ENCODE data around the gene NINJ2. TPM values are rescaled to one million over a fixed set of nuclear protein-coding genes. Genes with fewer than 3 reads are reported as not detected.

NINJ2 gene
- total RNA-seq, 2 experiments from 2014 or later = 1.1 to 3.4 TPM

DNA sequence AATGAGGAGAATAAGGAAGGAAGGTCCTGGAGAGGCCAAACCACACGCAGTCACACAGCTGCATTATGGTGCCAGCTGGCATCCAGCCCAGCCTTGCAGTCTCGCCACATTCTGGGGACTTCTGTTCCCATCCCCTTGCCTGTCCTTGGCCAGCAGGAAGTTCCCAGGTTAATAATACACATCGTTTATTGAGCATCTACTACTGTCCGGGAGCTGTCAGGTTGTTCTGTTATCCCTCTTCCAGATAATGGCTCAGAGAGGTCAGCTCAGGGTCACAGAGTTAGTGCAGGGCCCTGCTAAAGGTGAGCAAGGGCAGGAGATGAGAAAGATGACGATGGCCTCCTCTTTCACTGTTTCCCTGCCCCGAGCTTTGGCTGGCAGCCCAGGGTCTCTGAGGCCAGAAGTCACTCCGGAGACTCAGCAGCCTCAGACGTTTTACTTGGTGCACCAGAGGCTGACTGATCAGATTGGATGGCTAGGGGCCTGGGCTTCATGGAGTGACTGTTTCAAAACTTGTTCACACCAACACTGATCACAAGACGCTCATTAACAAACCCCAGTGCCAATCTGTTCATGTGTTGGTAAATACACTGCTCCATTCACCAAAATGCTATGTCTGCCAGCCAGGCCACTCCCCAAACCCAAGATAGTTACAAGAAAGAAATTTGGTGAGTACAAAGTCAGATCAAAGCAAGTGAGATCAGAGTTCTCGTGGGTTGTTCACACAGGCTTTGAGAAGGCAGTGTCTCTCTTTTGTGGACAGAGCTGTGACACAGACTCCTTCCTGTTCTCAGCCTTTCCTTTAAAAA lies 124.3 kb downstream of the NINJ2 start:
- POLR2A ChIA-PET = interaction anchor here (0.6 kb wide), 1 partner anchor 1076 kb away, joined by 3 read pairs; no protein-coding TSS in a partner anchor
- Histone ChIP-seq H3K4me1 (ENCODE audit: insufficient read depth, low read length) (peaks cover 37% of the 10 kb centered on the region), H3K4me3 (ENCODE audit: low read length) (no peak overlapping the region), H3K27ac (ENCODE audit: low read depth in 1 of 2, low read length in 2 of 2) (peak overlapping the region in 1 of 2 donors; percentile 29), H3K27me3 (ENCODE audit: control insufficient read depth in 1 of 2, insufficient read depth in 2 of 2, low read length in 2 of 2) (no peaks in the 10 kb centered on the region), H3K9me3 (ENCODE audit: control insufficient read depth in 1 of 2, insufficient read depth in 1 of 2, low read length in 2 of 2) (peaks cover 0 to 7% of the 10 kb centered on the region in 2 experiments), H3K36me3 (ENCODE audit: insufficient read depth, low read length) (no peaks in the 10 kb centered on the region)
- Mint-ChIP-seq H3K27me3 (no peaks in the 10 kb centered on the region), H3K4me1 (ENCODE audit: low read depth) (peaks cover 26% of the 10 kb centered on the region), H3K9me3 (no peaks in the 10 kb centered on the region), H3K4me3 (peak overlapping the region; percentile 32), H3K36me3 (ENCODE audit: low read depth) (no peaks in the 10 kb centered on the region), H3K27ac (peak overlapping the region; percentile 44)
- DNase-seq (peak in 11 of 14 experiments; percentile 25 to 90 (median 53)), ATAC-seq (ENCODE audit: poor library complexity) (peak; percentile 94)
- TF ChIP-seq, protein P1, sequence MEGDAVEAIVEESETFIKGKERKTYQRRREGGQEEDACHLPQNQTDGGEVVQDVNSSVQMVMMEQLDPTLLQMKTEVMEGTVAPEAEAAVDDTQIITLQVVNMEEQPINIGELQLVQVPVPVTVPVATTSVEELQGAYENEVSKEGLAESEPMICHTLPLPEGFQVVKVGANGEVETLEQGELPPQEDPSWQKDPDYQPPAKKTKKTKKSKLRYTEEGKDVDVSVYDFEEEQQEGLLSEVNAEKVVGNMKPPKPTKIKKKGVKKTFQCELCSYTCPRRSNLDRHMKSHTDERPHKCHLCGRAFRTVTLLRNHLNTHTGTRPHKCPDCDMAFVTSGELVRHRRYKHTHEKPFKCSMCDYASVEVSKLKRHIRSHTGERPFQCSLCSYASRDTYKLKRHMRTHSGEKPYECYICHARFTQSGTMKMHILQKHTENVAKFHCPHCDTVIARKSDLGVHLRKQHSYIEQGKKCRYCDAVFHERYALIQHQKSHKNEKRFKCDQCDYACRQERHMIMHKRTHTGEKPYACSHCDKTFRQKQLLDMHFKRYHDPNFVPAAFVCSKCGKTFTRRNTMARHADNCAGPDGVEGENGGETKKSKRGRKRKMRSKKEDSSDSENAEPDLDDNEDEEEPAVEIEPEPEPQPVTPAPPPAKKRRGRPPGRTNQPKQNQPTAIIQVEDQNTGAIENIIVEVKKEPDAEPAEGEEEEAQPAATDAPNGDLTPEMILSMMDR (IDR thresholded peaks at IDR 0.05) = no peak
- intact Hi-C loops (cut with DNase I, micrococcal nuclease) = loop anchor here in 1 of 2 experiments (2.0 kb wide), 1 partner anchor 80 kb away; the partner anchor contains the start of gene B4GALNT3
- CTCF ChIA-PET = interaction anchor here (1.2 to 2.4 kb wide), 3 partner anchors 86 to 138 kb away, joined by 3 to 14 read pairs (median 9); partner anchors contain the start of gene CCDC77

DNA sequence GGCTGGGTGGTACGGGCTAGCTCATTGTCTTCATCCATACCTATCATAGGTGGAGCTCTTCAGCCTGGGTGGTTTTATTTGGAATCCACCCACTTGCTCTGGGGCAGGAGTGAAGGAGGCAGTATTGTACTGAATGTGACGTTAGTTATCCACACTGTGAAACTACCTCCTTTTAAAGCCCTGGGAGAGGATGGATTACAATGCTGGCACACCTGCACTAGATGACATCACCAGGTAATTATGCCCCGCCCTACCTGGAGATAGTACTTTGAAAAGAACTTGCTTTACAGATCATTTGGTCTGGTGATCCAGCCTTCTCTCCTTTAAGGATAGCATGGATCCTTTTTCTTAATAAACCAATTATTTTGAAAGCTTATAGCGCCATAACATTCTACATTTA lies 125.5 kb downstream of the NINJ2 start:
- Mint-ChIP-seq H3K4me1 (ENCODE audit: low read depth) (peaks cover 26% of the 10 kb centered on the region), H3K27me3 (no peaks in the 10 kb centered on the region), H3K4me3 (no peak overlapping the region), H3K27ac (peak overlapping the region; percentile 24), H3K9me3 (no peaks in the 10 kb centered on the region), H3K36me3 (ENCODE audit: low read depth) (no peaks in the 10 kb centered on the region)
- no peak overlapping the region for H3K27ac ChIP-seq (ENCODE audit: low read depth in 1 of 2, low read length in 2 of 2)
- intact Hi-C loops (cut with DNase I, micrococcal nuclease) = loop anchor here in 1 of 2 experiments (2.0 kb wide), 1 partner anchor 79 kb away; the partner anchor contains the start of gene B4GALNT3
- ChIA-PET CTCF (interaction anchor here (1.2 to 2.4 kb wide), 2 partner anchors 85 to 137 kb away, joined by 3 to 14 read pairs; partner anchors contain the start of gene CCDC77), POLR2A (no interaction called here)
- H3K36me3 ChIP-seq (ENCODE audit: insufficient read depth, low read length) = no peaks in the 10 kb centered on the region
- DNase-seq = no peak
- H3K27me3 ChIP-seq (ENCODE audit: control insufficient read depth in 1 of 2, insufficient read depth in 2 of 2, low read length in 2 of 2) = no peaks in the 10 kb centered on the region
- peaks cover 0 to 13% of the 10 kb centered on the region in 2 experiments for H3K9me3 ChIP-seq (ENCODE audit: control insufficient read depth in 1 of 2, insufficient read depth in 1 of 2, low read length in 2 of 2)
- no peak for ATAC-seq (ENCODE audit: poor library complexity)
- peaks cover 37% of the 10 kb centered on the region for H3K4me1 ChIP-seq (ENCODE audit: insufficient read depth, low read length)
- TF ChIP-seq, protein P1 (IDR thresholded peaks at IDR 0.05) = no peak
- no peak overlapping the region for H3K4me3 ChIP-seq (ENCODE audit: low read length)

DNA sequence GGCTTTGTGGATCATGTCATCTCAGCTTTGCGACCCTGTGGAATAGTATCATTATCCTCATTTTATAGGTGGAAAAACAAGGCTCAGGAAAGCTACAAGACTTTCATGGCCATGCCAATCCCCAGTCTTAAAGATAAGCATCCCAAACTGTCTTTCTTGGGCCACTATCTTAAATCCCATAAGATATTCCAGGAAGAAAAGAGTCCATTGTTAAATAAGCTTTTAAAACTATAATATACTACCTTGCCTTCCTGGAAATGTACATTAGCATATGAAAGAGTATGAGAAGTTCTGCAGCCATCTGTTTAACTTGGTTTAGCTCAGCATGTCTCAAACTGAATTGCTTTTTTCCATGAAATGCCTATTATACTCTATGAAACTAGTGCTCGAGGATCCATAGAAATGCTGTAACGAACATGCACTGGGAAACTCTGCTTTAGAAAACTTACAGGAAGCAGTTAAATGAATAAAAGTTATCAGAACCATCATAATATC lies 126.4 kb downstream of the NINJ2 start:
- ChIA-PET POLR2A (no interaction called here), CTCF (interaction anchor here (1.1 to 1.4 kb wide), 2 partner anchors 61 to 83 kb away, joined by 4 to 5 read pairs; no protein-coding TSS in a partner anchor)
- Mint-ChIP-seq H3K4me1 (ENCODE audit: low read depth) (peaks cover 22% of the 10 kb centered on the region), H3K4me3 (no peak overlapping the region), H3K27me3 (no peaks in the 10 kb centered on the region), H3K27ac (no peak overlapping the region), H3K9me3 (peaks cover 5% of the 10 kb centered on the region), H3K36me3 (ENCODE audit: low read depth) (no peaks in the 10 kb centered on the region)
- Histone ChIP-seq H3K27me3 (ENCODE audit: control insufficient read depth in 1 of 2, insufficient read depth in 2 of 2, low read length in 2 of 2) (no peaks in the 10 kb centered on the region), H3K36me3 (ENCODE audit: insufficient read depth, low read length) (no peaks in the 10 kb centered on the region), H3K9me3 (ENCODE audit: control insufficient read depth in 1 of 2, insufficient read depth in 1 of 2, low read length in 2 of 2) (peaks cover 0 to 16% of the 10 kb centered on the region in 2 experiments), H3K4me1 (ENCODE audit: insufficient read depth, low read length) (peaks cover 34% of the 10 kb centered on the region), H3K4me3 (ENCODE audit: low read length) (no peak overlapping the region), H3K27ac (ENCODE audit: low read depth in 1 of 2, low read length in 2 of 2) (no peak overlapping the region)
- TF ChIP-seq, protein P1 (IDR thresholded peaks at IDR 0.05) = no peak
- no peak for ATAC-seq (ENCODE audit: poor library complexity)
- no peak for DNase-seq
- intact Hi-C loops (cut with DNase I, micrococcal nuclease) = no loop called here

Data from CD4-positive, alpha-beta T cell (primary cell).